ENCODE data around the gene HSD17B12. TPM values are rescaled to one million over a fixed set of nuclear protein-coding genes. Genes with fewer than 3 reads are reported as not detected.

HSD17B12 gene
- polyA plus RNA-seq, 3 donors: 13.3 to 35.5 (median 30.4) TPM

GRCh38 chr11:43856993-43857392, 176.5 kb downstream of the HSD17B12 start:
- Histone ChIP-seq H3K4me3 (replicated peaks in 1 of 3; ENCODE audit: low read depth in 2 of 3, low read length in 3 of 3) (no peak overlapping the region), H3K27ac (ENCODE audit: low read depth in 1 of 2, low read length in 2 of 2) (no peak overlapping the region), H3K79me2 (ENCODE audit: insufficient read depth, low read length) (no peaks in the 10 kb centered on the region), H3K4me1 (ENCODE audit: control insufficient read depth in 1 of 2, insufficient read depth in 2 of 2, low read length in 2 of 2) (no peaks in the 10 kb centered on the region), H3K4me2 (replicated peaks; ENCODE audit: extremely low read depth, low read length, poor library complexity, severe bottlenecking) (no peak overlapping the region), H3K9ac (ENCODE audit: insufficient read depth, low read length, poor library complexity, severe bottlenecking) (no peak overlapping the region), H3K27me3 (ENCODE audit: control insufficient read depth in 2 of 2, insufficient read depth in 2 of 2, low read length in 2 of 2) (no peaks in the 10 kb centered on the region), H2AFZ (ENCODE audit: insufficient read depth, low read depth, low read length, poor library complexity, severe bottlenecking) (no peak overlapping the region), H3K36me3 (replicated peaks in 1 of 2; ENCODE audit: control insufficient read depth in 1 of 2, insufficient read depth in 2 of 2, low read length in 2 of 2) (peaks cover 14 to 22% of the 10 kb centered on the region in 2 donors), H4K20me1 (ENCODE audit: insufficient read depth, low read length) (no peaks in the 10 kb centered on the region), H3K9me3 (replicated peaks in 1 of 2; ENCODE audit: control insufficient read depth in 1 of 2, insufficient read depth in 1 of 2, low read length in 2 of 2) (peaks cover 4 to 5% of the 10 kb centered on the region in 2 donors)
- intact Hi-C loops (cut with micrococcal nuclease): no loop called here
- TF ChIP-seq CTCF (IDR thresholded peaks at IDR 0.05): no peak
- WGBS (ENCODE audit: insufficient coverage): 100% methylated on average over 2 of the region's 3 CpGs
- Mint-ChIP-seq H3K4me1 (peaks cover 3% of the 10 kb centered on the region), H3K9me3 (peaks cover 3 to 14% (median 7%) of the 10 kb centered on the region in 7 donors), H3K27me3 (ENCODE audit: low read depth in 3 of 3) (no peaks in the 10 kb centered on the region), H3K27ac (no peak overlapping the region), H3K4me3 (no peak overlapping the region), H3K36me3 (peaks cover 25 to 26% of the 10 kb centered on the region in 2 donors)
- no peak for DNase-seq

- no peak for DNase-seq
- peaks cover 0 to 9% (median 5%) of the 10 kb centered on the region in 3 donors for H3K27me3 Mint-ChIP-seq (ENCODE audit: low read depth in 3 of 3)
- TF ChIP-seq CTCF (IDR thresholded peaks at IDR 0.05): no peak
- no peaks in the 10 kb centered on the region for H3K27me3 ChIP-seq (ENCODE audit: control insufficient read depth in 2 of 2, insufficient read depth in 2 of 2, low read length in 2 of 2)
- H3K27ac ChIP-seq (ENCODE audit: low read depth in 1 of 2, low read length in 2 of 2): no peak overlapping the region
- no peak overlapping the region for H3K27ac Mint-ChIP-seq
- intact Hi-C loops (cut with micrococcal nuclease): loop anchor here in 1 of 2 donors (10.0 kb wide), 1 partner anchor 176 kb away; the partner anchor contains the start of gene HSD17B12
- no peak overlapping the region for H2AFZ ChIP-seq (ENCODE audit: insufficient read depth, low read depth, low read length, poor library complexity, severe bottlenecking)
- no peaks in the 10 kb centered on the region for H3K4me1 ChIP-seq (ENCODE audit: control insufficient read depth in 1 of 2, insufficient read depth in 2 of 2, low read length in 2 of 2)
- peaks cover 4 to 5% of the 10 kb centered on the region in 2 donors for H3K9me3 ChIP-seq (replicated peaks in 1 of 2; ENCODE audit: control insufficient read depth in 1 of 2, insufficient read depth in 1 of 2, low read length in 2 of 2)
- no peaks in the 10 kb centered on the region for H4K20me1 ChIP-seq (ENCODE audit: insufficient read depth, low read length)
- no peaks in the 10 kb centered on the region for H3K4me1 Mint-ChIP-seq
- no peak overlapping the region for H3K4me3 ChIP-seq (replicated peaks in 1 of 3; ENCODE audit: low read depth in 2 of 3, low read length in 3 of 3)
- no CpG with 5 or more reads among the region's 2 CpGs for WGBS (ENCODE audit: insufficient coverage)
- no peak overlapping the region for H3K4me3 Mint-ChIP-seq
- no peak overlapping the region for H3K9ac ChIP-seq (ENCODE audit: insufficient read depth, low read length, poor library complexity, severe bottlenecking)
- H3K79me2 ChIP-seq (ENCODE audit: insufficient read depth, low read length): no peaks in the 10 kb centered on the region
- H3K9me3 Mint-ChIP-seq: peaks cover 3 to 17% (median 8%) of the 10 kb centered on the region in 7 donors
- no peak overlapping the region for H3K4me2 ChIP-seq (replicated peaks; ENCODE audit: extremely low read depth, low read length, poor library complexity, severe bottlenecking)
- H3K36me3 Mint-ChIP-seq: peaks cover 3 to 5% of the 10 kb centered on the region in 2 donors
- H3K36me3 ChIP-seq (replicated peaks in 1 of 2; ENCODE audit: control insufficient read depth in 1 of 2, insufficient read depth in 2 of 2, low read length in 2 of 2): peaks cover 4 to 5% of the 10 kb centered on the region in 2 donors
Observed at GRCh38 chr11:43861141-43861540, 180.6 kb downstream of the HSD17B12 start.
